Neural cell (in vitro differentiated cells): ENCODE data around the gene PRRG2.

Source experiments
- EP300 ChIP-seq: fragments of 450-650 bp; conservative IDR thresholded peaks from 2 replicates; pipeline ENCODE4 v1.6.1; 2014; ENCODE audit warnings: antibody characterized with exemption, mild to moderate bottlenecking, moderate library complexity; ENCODE audit not compliant: poor library complexity, severe bottlenecking
- EZH2 ChIP-seq: fragments of 200-600, 300-800 bp; shearing (Covaris generic), sonication (generic); IDR thresholded peaks from 2 replicates; pipeline ENCODE4 v1.6.1; 2014; ENCODE audit warnings: antibody characterized with exemption, low read length, borderline replicate concordance, mild to moderate bottlenecking; ENCODE audit not compliant: insufficient read depth, poor library complexity, severe bottlenecking
- POLR2AphosphoS5 ChIP-seq: IDR thresholded peaks from 2 replicates; pipeline ENCODE4 v1.6.1; 2012
- RAD21 ChIP-seq: fragments of 450-650 bp; conservative IDR thresholded peaks from 2 replicates; pipeline ENCODE4 v1.6.1; 2014; ENCODE audit warnings: antibody characterized with exemption, mild to moderate bottlenecking, moderate library complexity
- TAF1 ChIP-seq: IDR thresholded peaks from 2 replicates; pipeline ENCODE4 v1.6.1; 2012; ENCODE audit warnings: low read depth
- TF ChIP-seq, protein P1 (sequence below): fragments of 450-650 bp; IDR thresholded peaks from 2 replicates; pipeline ENCODE4 v1.5.1; 2014; ENCODE audit warnings: antibody characterized with exemption, mild to moderate bottlenecking, moderate library complexity; ENCODE audit not compliant: poor library complexity, severe bottlenecking
- TF ChIP-seq, protein P2 (sequence below): IDR thresholded peaks from 2 replicates; pipeline ENCODE4 v1.6.1; 2012; ENCODE audit warnings: borderline replicate concordance

DNA sequence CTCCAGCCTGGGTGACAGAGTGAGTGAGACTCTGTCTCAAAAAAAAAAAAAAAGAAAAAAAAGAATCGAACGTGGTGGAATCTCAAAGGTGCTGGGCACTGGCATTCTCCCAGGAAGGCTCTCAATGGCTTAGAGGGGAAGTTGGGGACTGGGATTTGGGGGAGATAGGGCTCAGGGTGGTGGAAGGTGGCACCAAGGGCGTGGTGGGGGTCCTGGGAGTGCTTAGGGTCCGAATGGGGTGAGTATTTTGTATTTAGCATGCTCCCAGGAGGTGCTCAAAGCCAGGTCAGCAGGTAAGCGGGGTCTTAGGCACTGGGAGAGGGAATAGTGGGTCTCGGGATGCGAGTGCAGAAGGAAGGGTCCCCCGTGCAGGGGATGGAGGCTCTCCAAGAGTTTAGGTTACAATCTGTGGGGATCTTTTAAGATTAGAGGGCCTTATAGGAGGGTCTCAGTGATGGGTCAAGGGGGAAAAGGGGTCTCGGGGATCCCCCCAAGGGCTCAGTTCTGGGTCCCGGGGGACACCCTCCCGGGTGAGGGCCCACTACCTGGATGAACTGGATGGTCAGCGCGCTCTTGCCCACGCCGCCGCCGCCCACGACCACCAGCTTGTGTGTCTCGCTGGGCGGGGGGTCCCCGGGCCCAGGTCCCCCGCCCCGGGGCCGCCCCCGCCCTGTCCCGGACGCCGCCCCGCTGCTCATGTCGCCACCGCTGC, 58.4 kb downstream of the PRRG2 start:
- TF ChIP-seq EZH2 = no peak
- TF ChIP-seq, protein P1, sequence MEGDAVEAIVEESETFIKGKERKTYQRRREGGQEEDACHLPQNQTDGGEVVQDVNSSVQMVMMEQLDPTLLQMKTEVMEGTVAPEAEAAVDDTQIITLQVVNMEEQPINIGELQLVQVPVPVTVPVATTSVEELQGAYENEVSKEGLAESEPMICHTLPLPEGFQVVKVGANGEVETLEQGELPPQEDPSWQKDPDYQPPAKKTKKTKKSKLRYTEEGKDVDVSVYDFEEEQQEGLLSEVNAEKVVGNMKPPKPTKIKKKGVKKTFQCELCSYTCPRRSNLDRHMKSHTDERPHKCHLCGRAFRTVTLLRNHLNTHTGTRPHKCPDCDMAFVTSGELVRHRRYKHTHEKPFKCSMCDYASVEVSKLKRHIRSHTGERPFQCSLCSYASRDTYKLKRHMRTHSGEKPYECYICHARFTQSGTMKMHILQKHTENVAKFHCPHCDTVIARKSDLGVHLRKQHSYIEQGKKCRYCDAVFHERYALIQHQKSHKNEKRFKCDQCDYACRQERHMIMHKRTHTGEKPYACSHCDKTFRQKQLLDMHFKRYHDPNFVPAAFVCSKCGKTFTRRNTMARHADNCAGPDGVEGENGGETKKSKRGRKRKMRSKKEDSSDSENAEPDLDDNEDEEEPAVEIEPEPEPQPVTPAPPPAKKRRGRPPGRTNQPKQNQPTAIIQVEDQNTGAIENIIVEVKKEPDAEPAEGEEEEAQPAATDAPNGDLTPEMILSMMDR = no peak
- no peak for TF ChIP-seq POLR2AphosphoS5
- no peak for TF ChIP-seq TAF1
- TF ChIP-seq RAD21 = no peak
- TF ChIP-seq EP300 = no peak
- TF ChIP-seq, protein P2, sequence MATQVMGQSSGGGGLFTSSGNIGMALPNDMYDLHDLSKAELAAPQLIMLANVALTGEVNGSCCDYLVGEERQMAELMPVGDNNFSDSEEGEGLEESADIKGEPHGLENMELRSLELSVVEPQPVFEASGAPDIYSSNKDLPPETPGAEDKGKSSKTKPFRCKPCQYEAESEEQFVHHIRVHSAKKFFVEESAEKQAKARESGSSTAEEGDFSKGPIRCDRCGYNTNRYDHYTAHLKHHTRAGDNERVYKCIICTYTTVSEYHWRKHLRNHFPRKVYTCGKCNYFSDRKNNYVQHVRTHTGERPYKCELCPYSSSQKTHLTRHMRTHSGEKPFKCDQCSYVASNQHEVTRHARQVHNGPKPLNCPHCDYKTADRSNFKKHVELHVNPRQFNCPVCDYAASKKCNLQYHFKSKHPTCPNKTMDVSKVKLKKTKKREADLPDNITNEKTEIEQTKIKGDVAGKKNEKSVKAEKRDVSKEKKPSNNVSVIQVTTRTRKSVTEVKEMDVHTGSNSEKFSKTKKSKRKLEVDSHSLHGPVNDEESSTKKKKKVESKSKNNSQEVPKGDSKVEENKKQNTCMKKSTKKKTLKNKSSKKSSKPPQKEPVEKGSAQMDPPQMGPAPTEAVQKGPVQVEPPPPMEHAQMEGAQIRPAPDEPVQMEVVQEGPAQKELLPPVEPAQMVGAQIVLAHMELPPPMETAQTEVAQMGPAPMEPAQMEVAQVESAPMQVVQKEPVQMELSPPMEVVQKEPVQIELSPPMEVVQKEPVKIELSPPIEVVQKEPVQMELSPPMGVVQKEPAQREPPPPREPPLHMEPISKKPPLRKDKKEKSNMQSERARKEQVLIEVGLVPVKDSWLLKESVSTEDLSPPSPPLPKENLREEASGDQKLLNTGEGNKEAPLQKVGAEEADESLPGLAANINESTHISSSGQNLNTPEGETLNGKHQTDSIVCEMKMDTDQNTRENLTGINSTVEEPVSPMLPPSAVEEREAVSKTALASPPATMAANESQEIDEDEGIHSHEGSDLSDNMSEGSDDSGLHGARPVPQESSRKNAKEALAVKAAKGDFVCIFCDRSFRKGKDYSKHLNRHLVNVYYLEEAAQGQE = no peak
